AG10803 (cell line): ENCODE results near the gene TBC1D22A.

ENCODE experiments used
- DNase-seq: peaks from one replicate; pipeline ENCODE4 v3.0.0; 2010; ENCODE audit warnings: low read depth
- H3K4me3 ChIP-seq: 2 replicates; pipeline ENCODE4 v1.5.1; 2011; ENCODE audit warnings: mild to moderate bottlenecking, low read length, control low read depth
- CTCF ChIP-seq: conservative IDR thresholded peaks from 2 replicates; pipeline ENCODE4 v1.5.1; 2011; ENCODE audit warnings: mild to moderate bottlenecking, low read length, control low read depth, inconsistent platforms

TBC1D22A gene

DNA sequence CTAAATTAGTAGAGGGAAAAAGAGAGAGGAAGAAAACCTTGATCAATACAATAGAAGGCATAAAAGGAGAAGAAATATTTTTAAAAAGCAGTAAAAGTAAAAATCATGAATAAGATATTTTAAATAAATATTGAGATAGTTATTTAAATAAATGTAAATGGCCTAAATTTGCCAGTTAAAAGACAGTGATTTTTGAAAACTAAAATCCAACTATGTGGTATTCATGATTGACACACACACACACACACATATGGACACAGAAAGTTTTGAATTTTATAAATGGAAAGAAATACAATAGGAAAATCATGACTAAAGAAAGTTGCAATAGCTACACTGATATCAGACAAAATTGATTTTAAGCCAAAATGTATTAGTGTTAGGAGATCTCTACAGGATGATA is 313.1 kb downstream of the TBC1D22A start:
- TF ChIP-seq CTCF = no peak
- DNase-seq = no peak
- no peak overlapping the region for H3K4me3 ChIP-seq

- DNase-seq = no peak
- TF ChIP-seq CTCF = no peak
- H3K4me3 ChIP-seq = no peak overlapping the region
Measured at GRCh38 chr22:47076758-47077157, 314.3 kb downstream of the TBC1D22A start.

GRCh38 chr22:47080100-47080499 is 317.6 kb downstream of the TBC1D22A start:
- no peak overlapping the region for H3K4me3 ChIP-seq
- no peak for TF ChIP-seq CTCF
- DNase-seq = no peak

DNA sequence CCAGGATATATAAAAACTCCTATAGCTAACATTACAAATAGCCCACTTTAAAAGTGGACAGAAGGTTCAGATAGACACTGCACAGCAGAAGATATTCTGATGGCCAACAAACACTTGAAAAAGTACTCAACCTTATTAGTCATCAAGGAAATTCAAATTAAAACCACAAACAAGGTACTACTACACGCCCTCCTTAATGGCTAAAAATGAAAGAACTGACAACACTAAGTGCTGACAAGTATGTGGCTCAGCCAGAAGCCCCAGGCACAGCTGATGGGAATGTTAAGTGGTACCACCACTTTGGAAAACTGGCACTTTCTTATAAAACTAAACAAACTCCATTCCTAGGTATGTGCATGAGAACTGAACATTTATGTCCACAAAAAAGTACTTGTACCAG is 320.1 kb downstream of the TBC1D22A start:
- H3K4me3 ChIP-seq = no peak overlapping the region

GRCh38 chr22:47083379-47083986 is 321.0 kb downstream of the TBC1D22A start:
- no peak overlapping the region for H3K4me3 ChIP-seq
- DNase-seq = no peak
- no peak for TF ChIP-seq CTCF

More for the DNA sequence above, 320.1 kb downstream of the TBC1D22A start:
- DNase-seq = no peak
- no peak for TF ChIP-seq CTCF

- no peak overlapping the region for H3K4me3 ChIP-seq
- DNase-seq = no peak
- TF ChIP-seq CTCF = no peak
Measured at GRCh38 chr22:47084226-47084625, 321.8 kb downstream of the TBC1D22A start.

GRCh38 chr22:47086596-47087248 is 324.3 kb downstream of the TBC1D22A start:
- no peak for TF ChIP-seq CTCF
- DNase-seq = no peak
- no peak overlapping the region for H3K4me3 ChIP-seq
